HG03378 (cell line): Measurements from ENCODE around the gene F8.
"Not testable (repeated sequence)": the region's sequence is repeated elsewhere in the genome, so short reads cannot be mapped to it uniquely, and the experiment has no call there.

Source experiments
- ATAC-seq: cut with Tn5 transposase; IDR thresholded peaks from one replicate; pipeline ENCODE4 v1.9.1; 2021; ENCODE audit warnings: mild to moderate bottlenecking, moderate library complexity; ENCODE audit not compliant: unreplicated experiment

F8 gene

GRCh38 chrX:154988719-154989118, 33.8 kb downstream of the F8 start:
- ATAC-seq = no peak

GRCh38 chrX:154987940-154988339, 34.6 kb downstream of the F8 start:
- no peak for ATAC-seq

- no peak for ATAC-seq
Observed at GRCh38 chrX:154986826-154987575, 35.5 kb downstream of the F8 start.

GRCh38 chrX:154981116-154981411, 41.5 kb downstream of the F8 start:
- no peak for ATAC-seq

- peak; percentile 99 for ATAC-seq
Observed at GRCh38 chrX:154980330-154981115, 42.0 kb downstream of the F8 start.

- ATAC-seq = no peak
Observed at GRCh38 chrX:154979629-154980028, 42.9 kb downstream of the F8 start.

GRCh38 chrX:154968353-154968752, 54.2 kb downstream of the F8 start:
- ATAC-seq = no peak

- no peak for ATAC-seq
Observed at GRCh38 chrX:154967603-154968002, 54.9 kb downstream of the F8 start.

- no peak for ATAC-seq
Observed at GRCh38 chrX:154961947-154962346, 60.6 kb downstream of the F8 start.

- not testable (repeated sequence) for ATAC-seq
Observed at GRCh38 chrX:154955799-154956198, 66.7 kb downstream of the F8 start.

GRCh38 chrX:154939265-154939664, 83.3 kb downstream of the F8 start:
- ATAC-seq = not testable (repeated sequence)

- ATAC-seq = not testable (repeated sequence)
Observed at GRCh38 chrX:154924771-154925170, 97.8 kb downstream of the F8 start.

- peak; percentile 70 for ATAC-seq
Observed at GRCh38 chrX:154918060-154918483, 104.5 kb downstream of the F8 start.

- no peak for ATAC-seq
Observed at GRCh38 chrX:154914052-154914451, 108.5 kb downstream of the F8 start.

GRCh38 chrX:154910528-154910927, 112.0 kb downstream of the F8 start:
- not testable (repeated sequence) for ATAC-seq

- not testable (repeated sequence) for ATAC-seq
Observed at GRCh38 chrX:154910048-154910447, 112.5 kb downstream of the F8 start.

- ATAC-seq = no peak
Observed at GRCh38 chrX:154908821-154909220, 113.7 kb downstream of the F8 start.

GRCh38 chrX:154902408-154902807, 120.1 kb downstream of the F8 start:
- ATAC-seq = no peak

GRCh38 chrX:154900323-154900722, 122.2 kb downstream of the F8 start:
- ATAC-seq = no peak

- ATAC-seq = no peak
Observed at GRCh38 chrX:154892296-154892695, 130.2 kb downstream of the F8 start.

- ATAC-seq = no peak
Observed at GRCh38 chrX:154890990-154891639, 131.4 kb downstream of the F8 start.

GRCh38 chrX:154886789-154887221, 135.7 kb downstream of the F8 start:
- ATAC-seq = peak; percentile 30
